H1 (cell line): Measurements from ENCODE around the gene IP6K1. TPM values are rescaled to one million over a fixed set of nuclear protein-coding genes. Genes with fewer than 3 reads are reported as not detected.

Source experiments
- CTCF ChIA-PET: fragments of 300-600 bp; sonication (Branson Sonifier 250); formaldehyde crosslinking; loops from one replicate; lab custom pipeline; 2021; ENCODE audit not compliant: partially characterized antibody; lab: Charles Lee
- POLR2A ChIA-PET: fragments of 300-600 bp; sonication (Branson Sonifier 250); formaldehyde crosslinking; loops from one replicate; lab custom pipeline; 2021; ENCODE audit warnings: inconsistent platforms; ENCODE audit not compliant: partially characterized antibody; lab: Charles Lee
- DNase-seq, 2 experiments: peaks; one replicate each; pipeline versions ENCODE4 v3.0.0 to v3.0.0-alpha.2; 2010 to 2022; ENCODE audit warnings: low spot score in 2 of 2, low read depth in 1 of 2, mixed read lengths in 1 of 2
- FAIRE-seq: peaks from 2 replicates; lab custom pipeline; 2011; peaks lifted over from hg19 to GRCh38; lab: Jason Lieb, UNC
- H2AFZ ChIP-seq: 2 replicates; pipeline ENCODE4 v1.8.1; 2012; ENCODE audit warnings: low read length, inconsistent platforms
- H2AK5ac ChIP-seq: 2 replicates; pipeline ENCODE4 v1.6.1; 2013; ENCODE audit warnings: low read depth, low read length
- H2BK120ac ChIP-seq: replicated peaks from 2 replicates; pipeline ENCODE3; 2013; ENCODE audit warnings: low read depth, low read length, inconsistent platforms
- H2BK12ac ChIP-seq: 2 replicates; pipeline ENCODE4 v1.6.1; 2013; ENCODE audit warnings: low read depth, low read length
- H2BK15ac ChIP-seq: 2 replicates; pipeline ENCODE4 v1.6.1; 2013; ENCODE audit warnings: low read length
- H2BK20ac ChIP-seq: 2 replicates; pipeline ENCODE4 v1.6.1; 2013; ENCODE audit warnings: low read length
- H2BK5ac ChIP-seq: 2 replicates; pipeline ENCODE4 v1.6.1; 2013; ENCODE audit warnings: low read depth, low read length
- H3K14ac ChIP-seq: 2 replicates; pipeline ENCODE4 v1.6.1; 2013; ENCODE audit warnings: inconsistent platforms; ENCODE audit not compliant: insufficient read length
- H3K18ac ChIP-seq: 2 replicates; pipeline ENCODE4 v1.6.1; 2013; ENCODE audit warnings: low read length; ENCODE audit errors: extremely low read depth
- H3K23ac ChIP-seq: 2 replicates; pipeline ENCODE4 v1.6.1; 2013; ENCODE audit warnings: inconsistent platforms; ENCODE audit not compliant: insufficient read length
- H3K23me2 ChIP-seq: 2 replicates; pipeline ENCODE4 v1.6.1; 2013; ENCODE audit warnings: low read depth, low read length
- H3K27ac ChIP-seq: 2 replicates; pipeline ENCODE4 v1.6.1; 2011; ENCODE audit warnings: low read depth, low read length, inconsistent platforms
- H3K27me3 ChIP-seq, 4 experiments: replicated peaks in 1 of 4; 1 replicate in 1 of 4; 2 replicates in 3 of 4; pipeline versions ENCODE4 v1.6.1 to v1.8.1; 2011 to 2013; ENCODE audit warnings: low read length in 3 of 4, mild to moderate bottlenecking in 3 of 4, inconsistent platforms in 2 of 4, mixed read lengths in 2 of 4, moderate library complexity in 1 of 4; ENCODE audit not compliant: control insufficient read depth in 3 of 4, insufficient read depth in 3 of 4; ENCODE audit errors: extremely low read depth in 1 of 4
- H3K36me3 ChIP-seq, 4 experiments: 2 replicates each; pipeline versions ENCODE4 v1.6.1 to v1.8.1; 2011 to 2013; ENCODE audit warnings: mild to moderate bottlenecking in 4 of 4, low read length in 3 of 4, moderate library complexity in 2 of 4, control low read depth in 1 of 4, inconsistent platforms in 1 of 4; ENCODE audit not compliant: insufficient read depth in 4 of 4, control insufficient read depth in 2 of 4
- H3K4ac ChIP-seq: replicated peaks from 2 replicates; pipeline ENCODE3; 2013; ENCODE audit warnings: low read length, low read depth, mixed read lengths, inconsistent platforms; ENCODE audit not compliant: insufficient read length
- H3K4me1 ChIP-seq, 4 experiments: replicated peaks in 1 of 4; 1 replicate in 1 of 4; 2 replicates in 3 of 4; pipeline versions ENCODE4 v1.6.1 to v1.8.1; 2011 to 2013; ENCODE audit warnings: low read length in 3 of 4, inconsistent platforms in 2 of 4, mixed read lengths in 1 of 4; ENCODE audit not compliant: insufficient read depth in 4 of 4, control insufficient read depth in 3 of 4
- H3K4me2 ChIP-seq, 2 experiments: 2 replicates each; pipeline versions ENCODE4 v1.6.1 to v1.8.1; 2011 to 2013; ENCODE audit warnings: low read depth in 2 of 2, low read length in 2 of 2, control low read depth in 1 of 2, inconsistent platforms in 1 of 2, mild to moderate bottlenecking in 1 of 2; ENCODE audit not compliant: insufficient read depth in 1 of 2
- H3K4me3 ChIP-seq, 4 experiments: fragments of 200-600, 300-600 bp in 1 of 4; sonication (generic), shearing (Covaris generic), sonication (Bioruptor Twin) in 1 of 4; 2 replicates each; pipeline versions ENCODE4 v1.5.1 to v1.8.1; 2011 to 2016; ENCODE audit warnings: low read length in 4 of 4, low read depth in 3 of 4, control low read depth in 2 of 4, inconsistent platforms in 2 of 4, mild to moderate bottlenecking in 2 of 4, mixed read lengths in 1 of 4, moderate library complexity in 1 of 4; ENCODE audit not compliant: insufficient read depth in 2 of 4; ENCODE audit errors: extremely low read depth in 1 of 4
- H3K56ac ChIP-seq: replicated peaks from 2 replicates; pipeline ENCODE3; 2013; ENCODE audit warnings: low read depth, mild to moderate bottlenecking, mixed read lengths, low read length, inconsistent platforms; ENCODE audit not compliant: insufficient read length
- H3K79me1 ChIP-seq: 2 replicates; pipeline ENCODE4 v1.6.1; 2013; ENCODE audit warnings: low read depth, low read length, control low read depth
- H3K79me2 ChIP-seq, 2 experiments: 2 replicates each; pipeline versions ENCODE4 v1.6.1 to v1.8.1; 2012 to 2013; ENCODE audit warnings: low read length in 2 of 2, mild to moderate bottlenecking in 2 of 2, inconsistent platforms in 1 of 2; ENCODE audit not compliant: insufficient read depth in 2 of 2, control insufficient read depth in 1 of 2
- H3K9ac ChIP-seq, 4 experiments: replicated peaks in 1 of 4; 1 replicate in 1 of 4; 2 replicates in 3 of 4; pipeline versions ENCODE4 v1.6.1 to v1.8.1; 2011 to 2013; ENCODE audit warnings: low read depth in 3 of 4, low read length in 3 of 4, control low read depth in 2 of 4, mild to moderate bottlenecking in 2 of 4, moderate library complexity in 2 of 4, inconsistent platforms in 1 of 4; ENCODE audit errors: extremely low read depth in 1 of 4
- H3K9me3 ChIP-seq, 2 experiments: 2 replicates each; pipeline versions ENCODE4 v1.6.1 to v1.8.1; 2012 to 2013; ENCODE audit warnings: mild to moderate bottlenecking in 2 of 2, moderate library complexity in 2 of 2, control low read depth in 1 of 2, inconsistent platforms in 1 of 2, low read depth in 1 of 2, low read length in 1 of 2, mixed read lengths in 1 of 2; ENCODE audit not compliant: insufficient read depth in 2 of 2
- H4K20me1 ChIP-seq, 2 experiments: replicated peaks in 1 of 2; 2 replicates each; pipeline versions ENCODE3 to v1.8.1; 2011 to 2013; ENCODE audit warnings: inconsistent platforms in 2 of 2, low read length in 2 of 2, mild to moderate bottlenecking in 1 of 2; ENCODE audit not compliant: insufficient read depth in 2 of 2, control insufficient read depth in 1 of 2
- H4K5ac ChIP-seq: 2 replicates; pipeline ENCODE4 v1.6.1; 2013; ENCODE audit warnings: low read length, low read depth, mixed read lengths, inconsistent platforms; ENCODE audit not compliant: insufficient read length
- H4K8ac ChIP-seq: 2 replicates; pipeline ENCODE4 v1.8.0; 2013; ENCODE audit warnings: mild to moderate bottlenecking, moderate library complexity, low read length, inconsistent platforms; ENCODE audit not compliant: insufficient read depth; ENCODE audit errors: extremely low read depth
- H4K91ac ChIP-seq: replicated peaks from 2 replicates; pipeline ENCODE3; 2013; ENCODE audit warnings: low read length, mixed read lengths, inconsistent platforms; ENCODE audit not compliant: insufficient read length
- CHD1 ChIP-seq: IDR thresholded peaks from 2 replicates; pipeline ENCODE4 v1.6.1; 2012; ENCODE audit warnings: low read depth, low read length, improper control_type of control experiment
- FOSL1 ChIP-seq: IDR thresholded peaks from 2 replicates; pipeline ENCODE4 v1.6.1; 2011; ENCODE audit warnings: mild to moderate bottlenecking, low read depth, low read length, moderate library complexity; ENCODE audit not compliant: insufficient read depth
- HDAC2 ChIP-seq, 2 experiments: fragments of 300-600 bp in 1 of 2; sonication (generic) in 1 of 2; IDR thresholded peaks; 2 replicates each; pipeline ENCODE4 v1.6.1; 2011 to 2012; ENCODE audit warnings: low read depth in 2 of 2, low read length in 2 of 2, mild to moderate bottlenecking in 2 of 2, moderate library complexity in 2 of 2, borderline replicate concordance in 1 of 2, inconsistent platforms in 1 of 2
- JUND ChIP-seq: IDR thresholded peaks from 2 replicates; pipeline ENCODE4 v1.6.1; 2011; ENCODE audit warnings: mild to moderate bottlenecking, improper control_type of control experiment, low read length
- KDM4A ChIP-seq: IDR thresholded peaks from one replicate; pipeline ENCODE4 v1.7.1; 2012; ENCODE audit warnings: low read depth, mild to moderate bottlenecking, moderate library complexity, low read length, inconsistent platforms; ENCODE audit not compliant: severe bottlenecking
- MAX ChIP-seq: IDR thresholded peaks from 2 replicates; pipeline ENCODE4 v1.6.1; 2012; ENCODE audit warnings: inconsistent platforms
- NANOG ChIP-seq: IDR thresholded peaks from 2 replicates; pipeline ENCODE4 v1.6.1; 2011; ENCODE audit warnings: low read length, low read depth, mild to moderate bottlenecking, inconsistent platforms; ENCODE audit not compliant: insufficient read depth, poor library complexity, severe bottlenecking
- PHF8 ChIP-seq: fragments of 200-600 bp; sonication (generic); conservative IDR thresholded peaks from 2 replicates; pipeline ENCODE4 v1.7.1; 2012; ENCODE audit warnings: low read depth, mild to moderate bottlenecking, inconsistent platforms, low read length, moderate library complexity
- RNF2 ChIP-seq: fragments of 200-900, 300-1000 bp; sonication (generic); IDR thresholded peaks from 2 replicates; pipeline ENCODE4 v1.7.1; 2016; ENCODE audit warnings: borderline replicate concordance, low read depth, mild to moderate bottlenecking, antibody characterized with exemption, low read length; ENCODE audit not compliant: poor library complexity, severe bottlenecking; ENCODE audit errors: missing control alignments
- SP4 ChIP-seq: IDR thresholded peaks from 2 replicates; pipeline ENCODE4 v1.6.1; 2012; ENCODE audit warnings: low read length, inconsistent platforms
- WGBS, 2 experiments: shearing (Covaris generic) in 1 of 2; methylation state at CpG; one replicate each; pipeline versions ENCODE4 v1.1.6 to v1.1.7; 2013 to 2015; ENCODE audit warnings: low lambda C conversion rate in 2 of 2, mixed read lengths in 2 of 2, inconsistent platforms in 1 of 2, low coverage in 1 of 2, missing lambda C conversion rate in 1 of 2; ENCODE audit not compliant: insufficient replicate concordance in 2 of 2, insufficient coverage in 1 of 2, insufficient read length in 1 of 2; ENCODE audit errors: extremely low coverage in 1 of 2, missing lambda C conversion rate in 1 of 2; 5-methylcytosine and 5-hydroxymethylcytosine counted together
- polyA plus RNA-seq, 7 experiments: library from polyadenylated mRNA; depleted of rRNA in 3 of 7; stranded (reverse) in 5 of 7; unstranded in 2 of 7; fragments of >200 nt in 5 of 7; fragments of 200-250 nt in 2 of 7; gene quantifications; 1 replicate in 5 of 7; 2 replicates in 1 of 7; 4 replicates in 1 of 7; pipeline versions ENCODE4 v1.2.1 to v1.2.3, GENCODE V29; 2011 to 2013; ENCODE audit warnings: missing spikeins in 2 of 7, mixed read lengths in 2 of 7
- total RNA-seq: library from RNA; stranded (reverse); fragmentation: NEBNext Ultra II Directional; extraction: Animal tissue kit (Norgen Biotek cat#: 25700); gene quantifications from 2 replicates; pipeline ENCODE4 v1.2.1, GENCODE V29; 2021

IP6K1 gene
- total and polyA plus RNA-seq, 2 of the 8 experiments (the other 6 are each of a cell fraction or from before 2014, with no cell fraction given) = 31.5 to 35.2 TPM

- no peak overlapping the region for H2BK15ac ChIP-seq
- H3K27me3 ChIP-seq = no peaks in the 10 kb centered on the region; a peak in 1 of 7 replicates
- no peaks in the 10 kb centered on the region for H3K23me2 ChIP-seq
- H3K23ac ChIP-seq = no peak overlapping the region
- no peak overlapping the region for H3K56ac ChIP-seq
- no peak for DNase-seq
- CTCF ChIA-PET = interaction anchor here (0.6 to 1.6 kb wide), 7 partner anchors 12 to 107 kb away, joined by 3 to 4 read pairs (median 3); no protein-coding TSS in a partner anchor
- WGBS, 2 experiments = 96% methylated on average over 13 of the region's 13 CpGs; no CpG with 5 or more reads in 1 of the 2 experiments
- H4K91ac ChIP-seq = no peak overlapping the region
- H3K79me1 ChIP-seq = no peaks in the 10 kb centered on the region
- peaks cover 0 to 2% of the 10 kb centered on the region in 2 experiments for H4K20me1 ChIP-seq
- no peak for TF ChIP-seq JUND
- TF ChIP-seq PHF8 = no peak
- no peak for TF ChIP-seq SP4
- no peak for TF ChIP-seq NANOG
- TF ChIP-seq KDM4A = no peak
- no peak for TF ChIP-seq HDAC2 (IDR thresholded peaks at IDR 0.05; ENCODE audit: borderline replicate concordance in 1 of 2, low read depth in 2 of 2, low read length in 2 of 2)
- TF ChIP-seq FOSL1 = no peak
- no peak for TF ChIP-seq RNF2
- TF ChIP-seq CHD1 = no peak
- no peak for TF ChIP-seq MAX
- TF ChIP-seq, all 59 proteins: peak for 0
- no peak overlapping the region for H2BK20ac ChIP-seq
- H2BK12ac ChIP-seq = no peak overlapping the region
- H2AFZ ChIP-seq = no peak overlapping the region
- H2BK5ac ChIP-seq = no peak overlapping the region
- no peak overlapping the region for H3K14ac ChIP-seq
- H3K36me3 ChIP-seq = no peaks in the 10 kb centered on the region
- no peak overlapping the region for H3K27ac ChIP-seq
- H2BK120ac ChIP-seq = no peak overlapping the region
- H3K4me2 ChIP-seq = no peak overlapping the region
- H4K5ac ChIP-seq = no peak overlapping the region
- H3K4ac ChIP-seq = no peak overlapping the region
- H3K18ac ChIP-seq = no peak overlapping the region
- POLR2A ChIA-PET = interaction anchor here (0.5 kb wide), 1 partner anchor 11 kb away, joined by 3 read pairs; no protein-coding TSS in a partner anchor
- H3K79me2 ChIP-seq = no peaks in the 10 kb centered on the region
- no peak overlapping the region for H2AK5ac ChIP-seq
- H3K4me3 ChIP-seq = no peak overlapping the region
- H3K9me3 ChIP-seq = no peaks in the 10 kb centered on the region
- no peak overlapping the region for H3K9ac ChIP-seq
- no peaks in the 10 kb centered on the region for H3K4me1 ChIP-seq
- H4K8ac ChIP-seq = no peak overlapping the region
- FAIRE-seq = no peak
Measured at GRCh38 chr3:49793486-49794085, 7.2 kb upstream of the IP6K1 start.
